GM23338 (cell line): Measurements from ENCODE around the gene SCNN1A. TPM values are rescaled to one million over a fixed set of nuclear protein-coding genes. Genes with fewer than 3 reads are reported as not detected.

Source experiments
- ATAC-seq: fragments of 200-7000 bp; cut with Tn5 transposase; 3 replicates; pipeline ENCODE4 v1.9.1; 2020
- DNase-seq: peaks from one replicate; pipeline ENCODE4 v3.0.0-alpha.2; 2015; ENCODE audit warnings: low spot score
- H2AFZ ChIP-seq: fragments of 200-600 bp; sonication (generic); 2 replicates; pipeline ENCODE4 v1.8.0; 2016; ENCODE audit warnings: antibody characterized with exemption, mild to moderate bottlenecking, moderate library complexity
- H3F3A ChIP-seq: fragments of 200-600 bp; sonication (generic); replicated peaks from 2 replicates; pipeline ENCODE4 v1.8.0; 2017; ENCODE audit warnings: antibody characterized with exemption, mixed run types, low read depth
- H3K27ac ChIP-seq: fragments of 200-600 bp; sonication (generic); 2 replicates; pipeline ENCODE4 v1.6.1; 2016; ENCODE audit warnings: low read depth
- H3K27me3 ChIP-seq: fragments of 200-600 bp; sonication (generic); 2 replicates; pipeline ENCODE4 v1.8.0; 2016; ENCODE audit warnings: mild to moderate bottlenecking, mixed run types, moderate library complexity; ENCODE audit not compliant: insufficient read depth
- H3K36me3 ChIP-seq: fragments of 200-600 bp; sonication (generic); 2 replicates; pipeline ENCODE4 v1.8.0; 2016; ENCODE audit warnings: mild to moderate bottlenecking; ENCODE audit not compliant: insufficient read depth
- H3K4me1 ChIP-seq: fragments of 200-600 bp; sonication (generic); 2 replicates; pipeline ENCODE4 v1.8.0; 2016; ENCODE audit warnings: mild to moderate bottlenecking, moderate library complexity; ENCODE audit not compliant: insufficient read depth
- H3K4me2 ChIP-seq: fragments of 200-600 bp; sonication (generic); 2 replicates; pipeline ENCODE4 v1.7.1; 2017; ENCODE audit warnings: mixed run types
- H3K4me3 ChIP-seq: fragments of 200-600 bp; sonication (generic); 2 replicates; pipeline ENCODE4 v1.6.1; 2016; ENCODE audit warnings: mixed run types
- H3K79me2 ChIP-seq: fragments of 200-600 bp; sonication (generic); replicated peaks from 2 replicates; pipeline ENCODE4 v1.8.0; 2017; ENCODE audit warnings: mild to moderate bottlenecking; ENCODE audit not compliant: insufficient read depth
- H3K9me2 ChIP-seq: fragments of 200-600 bp; sonication (generic); 2 replicates; pipeline ENCODE4 v1.8.0; 2017; ENCODE audit not compliant: insufficient read depth
- H4K20me1 ChIP-seq: fragments of 200-600 bp; sonication (generic); replicated peaks from 2 replicates; pipeline ENCODE4 v1.8.0; 2017; ENCODE audit warnings: mild to moderate bottlenecking; ENCODE audit not compliant: insufficient read depth
- H3K27ac Mint-ChIP-seq: 2 replicates; pipeline ENCODE4 v1.8.0; 2020; ENCODE audit warnings: inconsistent platforms, mild to moderate bottlenecking, moderate library complexity, mixed read lengths
- H3K27me3 Mint-ChIP-seq: 3 replicates; pipeline ENCODE4 v1.8.0; 2022; ENCODE audit warnings: low read depth, mild to moderate bottlenecking, moderate library complexity, mixed read lengths, inconsistent platforms; ENCODE audit not compliant: insufficient read depth, poor library complexity
- H3K36me3 Mint-ChIP-seq: 3 replicates; pipeline ENCODE4 v1.8.0; 2021; ENCODE audit warnings: low read depth, mild to moderate bottlenecking, inconsistent platforms, moderate library complexity, mixed read lengths
- H3K4me1 Mint-ChIP-seq: 3 replicates; pipeline ENCODE4 v1.8.0; 2020; ENCODE audit warnings: mild to moderate bottlenecking, inconsistent platforms, mixed read lengths
- H3K4me3 Mint-ChIP-seq: 3 replicates; pipeline ENCODE4 v1.8.0; 2021; ENCODE audit warnings: moderate library complexity, mild to moderate bottlenecking, inconsistent platforms, mixed read lengths
- H3K9me3 Mint-ChIP-seq: 3 replicates; pipeline ENCODE4 v1.8.0; 2020; ENCODE audit warnings: moderate library complexity, mild to moderate bottlenecking, inconsistent platforms, mixed read lengths
- CREB1 ChIP-seq: fragments of 250-450 bp; sonication (Bioruptor Pico); IDR thresholded peaks from 2 replicates; pipeline ENCODE4 v1.5.0; 2020; ENCODE audit warnings: low read depth, mild to moderate bottlenecking, moderate library complexity
- CTCF ChIP-seq, 2 experiments: fragments of 200-600 bp in 1 of 2; sonication (generic) in 1 of 2; conservative IDR thresholded peaks; 2 replicates each; pipeline versions ENCODE4 v1.5.1 to v1.6.1; 2016 to 2017; ENCODE audit warnings: antibody characterized with exemption in 2 of 2, low read depth in 2 of 2, mild to moderate bottlenecking in 2 of 2, moderate library complexity in 1 of 2
- EZH2 ChIP-seq: fragments of 200-600 bp; sonication (generic); IDR thresholded peaks from one replicate; pipeline ENCODE4 v1.8.0; 2017; ENCODE audit warnings: antibody characterized with exemption, mild to moderate bottlenecking, low read depth; ENCODE audit not compliant: unreplicated experiment
- EZH2phosphoT487 ChIP-seq: fragments of 200-600 bp; sonication (generic); IDR thresholded peaks from one replicate; pipeline ENCODE4 v1.8.1; 2018; ENCODE audit warnings: antibody characterized with exemption; ENCODE audit not compliant: unreplicated experiment
- NANOG ChIP-seq: IDR thresholded peaks from 2 replicates; pipeline ENCODE4 v1.6.1; 2016; ENCODE audit warnings: antibody characterized with exemption, borderline replicate concordance
- POLR2AphosphoS5 ChIP-seq: IDR thresholded peaks from 2 replicates; pipeline ENCODE4 v1.6.1; 2016; ENCODE audit warnings: antibody characterized with exemption, low read depth
- REST ChIP-seq: IDR thresholded peaks from one replicate; pipeline ENCODE4 v1.6.1; 2018; ENCODE audit warnings: antibody characterized with exemption; ENCODE audit not compliant: unreplicated experiment
- STAT1 ChIP-seq: IDR thresholded peaks from one replicate; pipeline ENCODE4 v1.6.1; 2016; ENCODE audit warnings: antibody characterized with exemption; ENCODE audit not compliant: unreplicated experiment
- ZNF331 ChIP-seq: fragments of 250-450 bp; sonication (Bioruptor Pico); IDR thresholded peaks from 2 replicates; pipeline ENCODE4 v1.5.0; 2020; ENCODE audit warnings: low read depth, mild to moderate bottlenecking, moderate library complexity
- polyA plus RNA-seq: library from polyadenylated mRNA; unstranded; fragments of >200 nt; fragmentation: Nextera tagmentation; extraction: Ambion mirVana; gene quantifications from 2 replicates; pipeline ENCODE4 v1.2.1, GENCODE V29; 2016
- total RNA-seq: library from RNA; depleted of rRNA; stranded (reverse); fragments of >200 nt; shearing (Covaris generic); gene quantifications from 2 replicates; pipeline ENCODE4 v1.2.3, GENCODE V29; 2014

The SCNN1A gene
- total and polyA plus RNA-seq, 2 experiments from 2014 or later: 37.1 to 125 TPM

GRCh38 chr12:6376079-6376869, 911 bp upstream of the SCNN1A start:
- no peaks in the 10 kb centered on the region for H3K27me3 ChIP-seq
- peaks cover 18% of the 10 kb centered on the region for H3F3A ChIP-seq
- peak overlapping the region; percentile 98 for H3K27ac ChIP-seq
- DNase-seq (peak; percentile 88), ATAC-seq (peak; percentile 67)
- Mint-ChIP-seq H3K4me3 (peak overlapping the region; percentile 97), H3K4me1 (peaks cover 70% of the 10 kb centered on the region), H3K36me3 (peaks cover 11% of the 10 kb centered on the region; the same call in 2 of the 3 replicates), H3K27me3 (peaks cover 23% of the 10 kb centered on the region), H3K27ac (peak overlapping the region; percentile 98), H3K9me3 (no peaks in the 10 kb centered on the region)
- H3K4me1 ChIP-seq: peaks cover 55% of the 10 kb centered on the region
- H3K4me2 ChIP-seq: peak overlapping the region; percentile 92
- H3K9me2 ChIP-seq: no peaks in the 10 kb centered on the region
- peaks cover 37% of the 10 kb centered on the region for H3K79me2 ChIP-seq
- H4K20me1 ChIP-seq: no peaks in the 10 kb centered on the region
- H3K4me3 ChIP-seq: peak overlapping the region; percentile 67
- no peak for TF ChIP-seq EZH2
- TF ChIP-seq STAT1: no peak
- TF ChIP-seq EZH2phosphoT487: no peak
- TF ChIP-seq CREB1 (CRISPR knock-in tag): peak; percentile 38; the same call in 1 of the 2 replicates
- peak; percentile 44 to 54; a peak in 3 of 4 replicates for TF ChIP-seq CTCF (conservative IDR thresholded peaks at IDR 0.05; ENCODE audit: low read depth in 2 of 2)
- TF ChIP-seq NANOG: no peak
- no peak for TF ChIP-seq REST
- TF ChIP-seq POLR2AphosphoS5: peak; percentile 13; the same call in 1 of the 2 replicates
- no peak overlapping the region for H2AFZ ChIP-seq
- H3K36me3 ChIP-seq: no peaks in the 10 kb centered on the region

- Mint-ChIP-seq H3K4me3 (peak overlapping the region; percentile 97), H3K4me1 (peaks cover 75% of the 10 kb centered on the region), H3K9me3 (no peaks in the 10 kb centered on the region), H3K27ac (peak overlapping the region; percentile 98), H3K27me3 (peaks cover 23% of the 10 kb centered on the region), H3K36me3 (peaks cover 25% of the 10 kb centered on the region; the same call in 2 of the 3 replicates)
- H4K20me1 ChIP-seq: no peaks in the 10 kb centered on the region
- TF ChIP-seq ZNF331 (CRISPR knock-in tag) (no peak), CTCF (conservative IDR thresholded peaks at IDR 0.05; ENCODE audit: low read depth in 2 of 2) (no peak)
- H3K79me2 ChIP-seq: peaks cover 49% of the 10 kb centered on the region
- ATAC-seq (no peak), DNase-seq (no peak)
- peaks cover 24% of the 10 kb centered on the region for H3F3A ChIP-seq
- H3K4me2 ChIP-seq: peak overlapping the region; percentile 92
- H3K27ac ChIP-seq: peak overlapping the region; percentile 98
- peaks cover 61% of the 10 kb centered on the region for H3K4me1 ChIP-seq
- no peaks in the 10 kb centered on the region for H3K27me3 ChIP-seq
- H3K9me2 ChIP-seq: no peaks in the 10 kb centered on the region
- H3K36me3 ChIP-seq: no peaks in the 10 kb centered on the region
- peak overlapping the region; percentile 67 for H3K4me3 ChIP-seq
- no peak overlapping the region for H2AFZ ChIP-seq
Observed at GRCh38 chr12:6374786-6375160, 590 bp downstream of the SCNN1A start.
